Fibroblast of gingiva (primary cell): ENCODE measurements around the gene RBM28.

Source experiments
- DNase-seq: peaks from one replicate; pipeline ENCODE4 v3.0.0-alpha.2; 2011; ENCODE audit warnings: low read depth

Gene RBM28

DNA sequence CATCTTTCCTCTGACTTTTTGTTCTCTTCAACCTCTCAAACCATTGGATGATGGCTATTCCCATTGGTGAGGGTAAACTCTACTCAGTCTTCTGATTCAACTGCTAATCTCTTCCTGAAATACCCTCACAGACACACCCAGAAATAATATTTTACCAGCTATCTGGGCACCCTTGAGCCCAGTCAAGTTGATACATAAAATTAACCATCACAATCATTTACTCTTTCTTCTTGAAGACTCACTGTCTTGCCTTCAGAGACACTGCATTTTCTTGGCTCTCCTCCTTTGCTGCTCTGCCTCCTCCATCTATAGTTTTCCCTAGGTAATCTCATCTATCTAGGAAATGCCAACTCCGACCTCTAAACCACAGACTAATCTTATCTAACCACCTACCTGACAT is 30.3 kb upstream of the RBM28 start:
- DNase-seq = no peak

- no peak for DNase-seq
Observed at GRCh38 chr7:128373606-128374005, 29.9 kb upstream of the RBM28 start.

- no peak for DNase-seq
Observed at GRCh38 chr7:128370491-128370890, 26.8 kb upstream of the RBM28 start.

- DNase-seq = no peak
Observed at GRCh38 chr7:128366986-128367385, 23.3 kb upstream of the RBM28 start.

DNA sequence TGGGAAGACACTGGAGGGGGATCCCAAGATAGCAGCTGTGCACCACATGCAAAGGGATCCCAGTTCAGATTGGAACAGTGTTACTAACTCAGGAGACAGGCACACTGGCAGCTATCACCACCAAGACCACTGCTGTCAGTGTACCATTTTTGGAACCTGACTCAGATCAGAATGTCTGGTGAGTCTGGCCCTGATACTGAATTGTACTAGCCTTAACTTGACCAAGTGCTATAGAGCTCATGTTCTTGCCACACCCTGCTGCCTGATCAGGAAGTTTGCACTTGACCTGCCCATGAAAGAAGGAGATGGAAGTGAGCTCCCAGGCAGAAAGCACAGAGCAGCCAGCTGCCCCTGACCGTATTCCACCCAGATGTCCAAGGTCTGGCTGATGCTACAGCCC is 22.6 kb upstream of the RBM28 start:
- no peak for DNase-seq

DNA sequence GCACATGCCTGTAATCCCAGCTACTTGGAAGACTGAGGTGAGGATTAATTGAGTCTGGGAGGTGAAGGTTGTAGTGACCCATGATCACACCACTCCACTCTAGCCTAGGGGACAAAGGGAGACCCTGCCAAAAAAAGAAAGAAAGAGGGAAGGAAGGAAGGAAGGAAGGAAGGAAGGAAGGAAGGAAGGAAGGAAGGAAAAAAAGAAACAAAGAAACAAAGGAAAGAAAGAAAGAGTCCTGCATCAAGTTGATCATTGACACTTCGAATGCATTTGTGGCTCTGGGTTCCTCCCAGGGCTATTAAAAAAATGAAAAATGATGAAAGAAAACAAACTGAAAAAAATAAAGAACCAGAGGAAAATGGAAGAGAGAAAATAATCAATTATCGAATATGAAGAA is 21.7 kb upstream of the RBM28 start:
- DNase-seq = no peak

DNA sequence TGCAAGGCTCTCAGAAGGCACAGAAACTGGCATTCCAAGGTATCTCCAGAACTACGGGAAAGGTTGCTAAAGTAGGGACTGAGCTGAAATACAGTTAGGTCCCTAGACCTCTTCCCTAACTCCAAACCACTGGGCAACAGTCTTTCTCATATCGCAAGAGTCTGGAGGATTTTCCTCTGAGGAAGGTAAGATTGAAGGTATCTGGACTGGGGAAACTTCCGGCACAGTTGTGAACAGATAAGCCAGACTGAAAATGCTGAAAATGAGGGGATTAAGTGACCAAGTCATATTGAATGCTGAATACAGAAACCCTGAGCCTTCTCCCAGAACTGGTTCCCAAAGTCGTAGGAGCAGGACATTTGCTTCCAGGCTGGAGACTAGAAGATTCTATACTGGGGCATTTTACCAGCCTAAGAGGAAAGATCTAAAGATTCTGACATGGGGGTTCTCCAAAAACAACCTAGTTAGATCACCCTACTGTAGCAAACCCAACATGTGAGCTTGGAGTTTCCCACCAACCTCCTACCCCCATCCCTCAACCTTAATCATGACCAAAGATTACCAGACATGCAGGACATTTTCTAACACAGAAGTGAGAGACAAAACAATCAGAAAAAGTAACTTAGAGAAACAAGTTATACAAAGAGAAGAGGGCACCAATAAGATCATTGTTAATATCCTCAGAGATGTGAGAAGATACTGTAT is 20.6 kb upstream of the RBM28 start:
- DNase-seq = no peak

DNA sequence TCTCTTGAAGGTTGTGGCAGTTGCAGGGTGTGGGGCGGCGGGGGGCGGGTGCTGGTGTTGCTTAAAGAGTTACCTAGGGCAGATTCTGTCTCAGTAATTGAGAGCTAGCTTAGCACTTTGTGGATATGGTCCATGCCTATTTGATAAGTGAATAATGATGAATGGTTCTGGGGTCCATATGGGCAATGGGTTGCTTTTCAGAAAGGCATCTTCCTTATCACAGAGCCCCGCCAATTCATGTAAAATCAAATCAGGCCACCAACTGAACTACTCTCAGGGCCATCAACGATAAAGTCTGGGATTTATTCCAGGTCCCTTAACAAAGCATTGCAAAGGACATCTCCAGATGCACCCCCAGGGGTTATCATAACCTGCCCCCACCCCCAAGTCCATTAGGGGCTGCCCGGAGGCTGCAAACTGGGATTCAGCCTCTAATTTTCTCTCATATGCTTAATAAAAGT is 19.6 kb upstream of the RBM28 start:
- DNase-seq = no peak

DNA sequence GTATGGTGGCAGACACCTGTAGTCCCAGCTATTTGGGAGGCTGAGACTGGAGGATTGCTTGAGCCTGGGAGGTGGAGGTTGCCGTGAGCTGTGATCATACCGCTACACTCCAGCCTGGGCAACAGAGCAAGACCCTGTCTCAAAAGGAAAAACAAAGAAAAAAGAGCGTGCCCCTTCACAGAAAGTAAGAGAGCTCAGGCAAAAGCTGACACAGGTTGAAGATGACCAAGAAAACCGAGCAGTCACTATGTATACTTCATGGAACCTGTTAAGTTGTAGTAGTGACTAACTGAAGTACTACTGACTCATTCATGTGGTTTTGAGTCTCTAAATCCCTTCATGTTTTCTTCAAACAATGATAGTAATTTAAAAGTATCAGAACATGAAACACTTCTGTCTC is 19.0 kb upstream of the RBM28 start:
- no peak for DNase-seq

GRCh38 chr7:128361411-128362379 is 18.0 kb upstream of the RBM28 start, which contains the start of gene PRRT4:
TSS of gene PRRT4 (minus strand) at chr7:128361690.
- no peak for DNase-seq

DNA sequence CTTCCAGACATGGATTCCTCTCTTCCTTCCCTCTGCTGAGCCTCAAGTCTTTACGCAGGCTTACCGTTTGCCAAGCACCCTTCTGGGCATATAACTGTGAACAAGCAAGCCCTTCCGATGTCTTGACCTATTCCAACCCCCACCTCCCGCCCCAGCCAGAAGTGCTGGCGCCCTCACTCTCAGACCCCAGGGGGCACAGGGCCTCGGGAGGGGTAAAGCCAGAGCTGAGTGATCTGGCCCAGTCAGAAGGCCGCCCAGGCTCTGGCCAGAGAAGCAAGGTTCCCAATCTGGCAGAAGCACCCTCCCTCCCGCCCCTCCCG is 16.6 kb upstream of the RBM28 start:
- DNase-seq = no peak

DNA sequence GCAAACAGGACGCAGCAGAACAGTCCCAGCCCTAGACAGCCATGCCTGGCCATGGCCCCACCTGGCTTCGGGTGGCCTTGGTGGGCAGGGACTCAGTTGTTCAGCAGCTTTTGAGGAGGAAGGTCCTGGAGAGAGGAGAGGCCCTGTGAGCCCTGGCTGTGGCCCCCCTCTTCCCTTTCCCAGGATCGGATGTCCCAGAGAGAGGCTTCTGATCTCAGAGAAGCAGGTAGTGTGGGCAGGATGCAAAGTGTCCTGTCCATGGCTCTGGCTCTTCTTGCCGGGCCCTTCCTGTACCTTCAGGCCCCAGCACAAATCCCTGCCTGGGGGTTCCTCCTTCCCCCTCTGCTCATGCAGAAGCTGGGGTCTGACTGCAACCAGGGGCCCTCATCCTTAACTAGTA is 16.2 kb upstream of the RBM28 start:
- DNase-seq = no peak

DNA sequence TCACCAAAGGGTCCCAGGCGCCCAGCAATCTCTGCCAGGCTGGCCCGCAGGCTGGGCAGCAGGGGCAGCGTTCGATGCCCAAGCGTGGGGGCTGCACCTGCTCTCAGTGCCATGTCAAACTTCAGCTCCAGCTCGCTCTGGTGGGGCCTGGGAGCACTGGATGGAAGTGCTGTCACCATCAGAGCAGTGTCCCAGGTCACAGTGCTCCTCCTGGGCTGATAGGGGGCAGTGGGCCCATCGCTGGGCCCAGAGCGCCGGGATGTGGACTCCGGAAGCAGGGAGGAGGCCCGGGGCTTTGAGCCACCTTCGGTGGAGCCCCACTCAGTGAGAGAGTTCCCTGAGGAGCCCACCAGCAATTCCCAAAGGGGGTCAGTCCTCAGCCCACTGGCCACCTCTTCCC is 15.6 kb upstream of the RBM28 start:
- DNase-seq = no peak

GRCh38 chr7:128358233-128358632 is 14.5 kb upstream of the RBM28 start:
- DNase-seq = peak; percentile 35

GRCh38 chr7:128357217-128357613 is 13.5 kb upstream of the RBM28 start:
- no peak for DNase-seq

GRCh38 chr7:128356546-128357216 is 13.0 kb upstream of the RBM28 start:
- no peak for DNase-seq

DNA sequence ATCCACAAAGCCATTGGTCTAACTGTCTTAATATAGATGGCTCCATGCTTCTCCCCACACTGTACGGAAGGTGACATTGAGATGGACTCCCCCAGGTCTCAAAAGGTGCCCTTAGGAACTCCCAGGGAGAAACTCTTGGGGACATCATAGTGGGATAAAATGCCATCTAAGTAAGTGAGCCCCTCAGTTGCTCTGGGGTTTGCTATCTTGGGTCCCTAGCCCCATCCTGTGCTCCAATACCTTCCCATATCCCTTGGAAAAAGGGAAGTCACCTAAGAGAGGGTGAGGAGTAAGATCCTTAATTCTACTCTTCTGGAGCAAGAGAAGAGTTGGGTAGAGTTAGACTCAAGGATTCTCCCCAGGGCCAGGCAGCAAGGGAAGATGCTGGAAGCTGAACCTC is 9.9 kb upstream of the RBM28 start:
- DNase-seq = no peak

- no peak for DNase-seq
Observed at GRCh38 chr7:128353189-128353588, 9.5 kb upstream of the RBM28 start.

DNA sequence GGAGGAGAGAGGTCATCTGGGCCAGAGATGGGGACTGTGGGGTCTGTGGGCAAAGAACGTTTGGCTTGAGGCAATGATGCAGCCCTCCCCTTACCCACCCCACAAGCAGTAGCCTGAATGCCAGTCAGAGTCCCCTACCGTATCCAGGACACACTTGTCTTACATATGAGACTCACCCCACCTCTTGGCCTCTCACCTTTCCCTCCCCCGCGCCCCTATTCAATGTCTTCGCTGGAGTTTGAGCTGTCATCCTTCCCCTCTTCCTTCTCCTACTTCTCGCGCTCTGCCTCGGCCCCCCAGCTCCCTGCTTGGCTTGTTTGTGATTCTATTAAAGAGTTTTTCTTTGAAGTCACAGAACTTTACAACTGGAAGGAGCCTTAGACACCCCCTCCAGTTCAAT is 8.9 kb upstream of the RBM28 start:
- DNase-seq = no peak

- peak; percentile 21 for DNase-seq
Observed at GRCh38 chr7:128352153-128352537, 8.4 kb upstream of the RBM28 start.

DNA sequence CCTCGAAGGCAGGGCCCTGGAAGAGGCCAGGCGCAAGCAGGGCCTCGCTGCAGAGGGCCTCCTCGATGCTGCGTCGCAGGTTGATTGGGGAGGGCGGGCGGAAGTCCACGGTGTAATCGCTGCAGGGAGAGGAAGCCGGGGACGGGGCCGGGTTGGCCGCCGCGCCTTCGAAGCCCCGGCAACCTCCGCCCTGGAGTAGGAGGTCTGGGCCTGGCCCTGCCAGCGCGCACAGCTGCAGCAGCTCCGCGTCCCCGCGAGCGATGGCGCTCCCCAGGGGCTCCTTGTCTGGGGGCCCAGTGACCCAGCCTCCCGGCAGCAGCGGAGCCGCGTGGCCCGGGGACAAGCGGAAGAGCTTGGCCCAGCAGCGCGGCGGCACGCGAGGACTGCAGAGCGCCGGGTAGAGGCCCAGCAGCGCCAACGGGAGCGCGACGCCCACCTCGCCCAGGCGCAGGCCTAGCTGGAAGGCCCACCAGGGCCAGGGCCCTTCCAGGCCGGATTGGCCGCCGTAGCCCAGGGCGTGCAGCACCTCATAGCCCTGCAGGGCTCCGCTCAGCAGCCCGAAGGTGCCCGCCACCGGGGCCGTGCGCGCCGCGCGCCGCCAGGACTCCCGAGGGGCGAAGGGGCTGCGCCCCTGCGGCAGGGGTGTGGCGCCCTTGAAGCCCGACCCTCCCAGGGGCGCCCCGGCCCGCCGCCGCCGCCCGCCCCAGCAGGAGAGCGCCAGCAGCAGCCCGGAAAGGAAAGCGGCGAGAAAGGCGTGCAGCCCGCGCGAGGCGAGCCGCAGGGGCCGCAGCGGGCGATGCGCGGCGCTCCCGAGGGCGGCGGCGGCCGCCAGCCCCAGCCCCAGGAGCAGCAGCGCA is 7.8 kb upstream of the RBM28 start:
- no peak for DNase-seq
